UCSD-AML1 (cell line): ENCODE results near the gene C1QTNF6.
"Not testable (repeated sequence)": the region's sequence is repeated elsewhere in the genome, so short reads cannot be mapped to it uniquely, and the experiment has no call there.

Experiments used
- DNase-seq: peaks from one replicate; lab custom pipeline; 2025; ENCODE audit not compliant: unreplicated experiment; lab: John Stamatoyannopoulos, UW

Gene C1QTNF6

GRCh38 chr22:37178350-37179125 is 9.5 kb downstream of the C1QTNF6 start:
- no peak for DNase-seq

GRCh38 chr22:37177755-37178154 is 10.3 kb downstream of the C1QTNF6 start:
- DNase-seq = no peak

GRCh38 chr22:37177221-37177620 is 10.8 kb downstream of the C1QTNF6 start:
- no peak for DNase-seq

GRCh38 chr22:37176464-37177061 is 11.5 kb downstream of the C1QTNF6 start:
- peak; percentile 79 for DNase-seq

GRCh38 chr22:37175414-37176281 is 12.4 kb downstream of the C1QTNF6 start:
- no peak for DNase-seq

- DNase-seq = no peak
These were observed 13.1 kb downstream of the C1QTNF6 start for GRCh38 chr22:37174964-37175363.

- no peak for DNase-seq
These were observed 14.3 kb downstream of the C1QTNF6 start for GRCh38 chr22:37173709-37174108.

- DNase-seq = no peak
These were observed 15.5 kb downstream of the C1QTNF6 start for GRCh38 chr22:37172266-37173245.

GRCh38 chr22:37171662-37172061 is 16.4 kb downstream of the C1QTNF6 start:
- DNase-seq = no peak

- DNase-seq = not testable (repeated sequence)
These were observed 17.2 kb downstream of the C1QTNF6 start for GRCh38 chr22:37170689-37171405.

- DNase-seq = no peak
These were observed 17.9 kb downstream of the C1QTNF6 start for GRCh38 chr22:37169947-37170688.

GRCh38 chr22:37169406-37169805 is 18.6 kb downstream of the C1QTNF6 start:
- DNase-seq = no peak

GRCh38 chr22:37167981-37168647 is 19.9 kb downstream of the C1QTNF6 start:
- no peak for DNase-seq

- no peak for DNase-seq
These were observed 20.7 kb downstream of the C1QTNF6 start for GRCh38 chr22:37167176-37167980.

GRCh38 chr22:37166675-37167066 is 21.4 kb downstream of the C1QTNF6 start:
- DNase-seq = peak; percentile 80

- no peak for DNase-seq
These were observed 21.9 kb downstream of the C1QTNF6 start for GRCh38 chr22:37165940-37166674.

GRCh38 chr22:37165066-37165465 is 23.0 kb downstream of the C1QTNF6 start:
- no peak for DNase-seq
